HEK293T (cell line): ENCODE measurements around the gene CUX1.

Experiments
- CTCF ChIA-PET: fragments of 350-600 bp; formaldehyde crosslinking; extraction: SDS; loops from one replicate; lab custom pipeline; 2021; ENCODE audit warnings: antibody characterized with exemption, inconsistent platforms; lab: Yijun Ruan, JAX
- POLR2A ChIA-PET: fragments of 350-600 bp; formaldehyde crosslinking; extraction: SDS; loops from one replicate; lab custom pipeline; 2020; ENCODE audit warnings: antibody characterized with exemption, inconsistent platforms; lab: Yijun Ruan, JAX
- DNase-seq: peaks from one replicate; pipeline ENCODE4 v3.0.0; 2012; ENCODE audit warnings: mixed read lengths; ENCODE audit errors: extremely low spot score
- ARNT ChIP-seq: fragments of 450-650 bp; IDR thresholded peaks from 2 replicates; pipeline ENCODE4 v1.6.1; 2017; ENCODE audit warnings: mild to moderate bottlenecking
- BHLHE40 ChIP-seq: fragments of 450-650 bp; IDR thresholded peaks from 2 replicates; pipeline ENCODE4 v1.6.1; 2016; ENCODE audit warnings: mild to moderate bottlenecking, moderate library complexity, borderline replicate concordance
- CTBP1 ChIP-seq: fragments of 450-650 bp; IDR thresholded peaks from 2 replicates; pipeline ENCODE4 v1.6.1; 2016; ENCODE audit warnings: borderline replicate concordance
- ELF4 ChIP-seq: fragments of 450-650 bp; IDR thresholded peaks from 2 replicates; pipeline ENCODE4 v1.6.1; 2017; ENCODE audit warnings: antibody characterized with exemption
- FOXA1 ChIP-seq: fragments of 450-650 bp; IDR thresholded peaks from 2 replicates; pipeline ENCODE4 v1.6.1; 2016; ENCODE audit warnings: mild to moderate bottlenecking
- FOXK2 ChIP-seq: fragments of 450-650 bp; IDR thresholded peaks from 2 replicates; pipeline ENCODE4 v1.6.1; 2016; ENCODE audit warnings: mild to moderate bottlenecking
- FOXM1 ChIP-seq: fragments of 450-650 bp; IDR thresholded peaks from 2 replicates; pipeline ENCODE4 v1.6.1; 2017; ENCODE audit warnings: mild to moderate bottlenecking, borderline replicate concordance
- HDGF ChIP-seq: fragments of 450-650 bp; IDR thresholded peaks from 2 replicates; pipeline ENCODE4 v1.6.1; 2017; ENCODE audit warnings: antibody characterized with exemption, borderline replicate concordance
- L3MBTL2 ChIP-seq: fragments of 450-650 bp; conservative IDR thresholded peaks from 2 replicates; pipeline ENCODE4 v1.6.1; 2016; ENCODE audit warnings: mild to moderate bottlenecking
- LEF1 ChIP-seq: fragments of 450-650 bp; IDR thresholded peaks from 2 replicates; pipeline ENCODE4 v1.6.1; 2017; ENCODE audit warnings: mild to moderate bottlenecking, borderline replicate concordance
- NFRKB ChIP-seq: fragments of 450-650 bp; IDR thresholded peaks from 2 replicates; pipeline ENCODE4 v1.6.1; 2016; ENCODE audit warnings: mild to moderate bottlenecking, moderate library complexity
- PKNOX1 ChIP-seq: fragments of 450-650 bp; IDR thresholded peaks from 2 replicates; pipeline ENCODE4 v1.6.1; 2016
- SP1 ChIP-seq: fragments of 450-650 bp; IDR thresholded peaks from 2 replicates; pipeline ENCODE4 v1.6.1; 2017
- SUZ12 ChIP-seq: fragments of 450-650 bp; IDR thresholded peaks from 2 replicates; pipeline ENCODE4 v1.6.1; 2016; ENCODE audit warnings: mild to moderate bottlenecking
- TARDBP ChIP-seq: fragments of 450-650 bp; IDR thresholded peaks from 2 replicates; pipeline ENCODE4 v1.6.1; 2016
- ZNF384 ChIP-seq: fragments of 450-650 bp; IDR thresholded peaks from 2 replicates; pipeline ENCODE4 v1.6.1; 2016

CUX1 gene

GRCh38 chr7:101940151-101940550 is 122.7 kb downstream of the CUX1 start:
- no peak for DNase-seq
- ChIA-PET CTCF (no interaction called here), POLR2A (no interaction called here)
- TF ChIP-seq LEF1: no peak
- TF ChIP-seq L3MBTL2: no peak
- TF ChIP-seq PKNOX1: no peak
- no peak for TF ChIP-seq ELF4
- no peak for TF ChIP-seq BHLHE40
- TF ChIP-seq CTBP1: no peak
- TF ChIP-seq FOXK2: no peak
- no peak for TF ChIP-seq TARDBP
- no peak for TF ChIP-seq SP1
- TF ChIP-seq FOXM1: no peak
- TF ChIP-seq HDGF: no peak
- TF ChIP-seq NFRKB: no peak
- no peak for TF ChIP-seq ZNF384

GRCh38 chr7:101940830-101941229 is 123.4 kb downstream of the CUX1 start:
- CTCF ChIA-PET: no interaction called here
- no peak for TF ChIP-seq FOXK2
- POLR2A ChIA-PET: no interaction called here
- DNase-seq: no peak

- TF ChIP-seq ZNF384: no peak
- no peak for TF ChIP-seq SUZ12
- TF ChIP-seq FOXM1: no peak
- TF ChIP-seq FOXK2: no peak
- TF ChIP-seq ELF4: no peak
- CTCF ChIA-PET: no interaction called here
- POLR2A ChIA-PET: no interaction called here
- DNase-seq: no peak
Observed at GRCh38 chr7:101941481-101942383, 124.3 kb downstream of the CUX1 start.

GRCh38 chr7:101942603-101943210 is 125.3 kb downstream of the CUX1 start:
- TF ChIP-seq HDGF: no peak
- TF ChIP-seq TARDBP: no peak
- no peak for TF ChIP-seq SUZ12
- no peak for TF ChIP-seq PKNOX1
- no peak for TF ChIP-seq FOXM1
- no peak for TF ChIP-seq FOXA1
- no peak for TF ChIP-seq ARNT
- TF ChIP-seq L3MBTL2: no peak
- no peak for TF ChIP-seq ELF4
- TF ChIP-seq FOXK2: no peak
- TF ChIP-seq LEF1: no peak
- TF ChIP-seq SP1: no peak
- POLR2A ChIA-PET: no interaction called here
- DNase-seq: no peak
- CTCF ChIA-PET: no interaction called here

GRCh38 chr7:101943306-101943705 is 125.9 kb downstream of the CUX1 start:
- no peak for DNase-seq
- ChIA-PET POLR2A (no interaction called here), CTCF (no interaction called here)
- TF ChIP-seq LEF1 (no peak), L3MBTL2 (no peak), TARDBP (no peak), BHLHE40 (no peak), FOXA1 (no peak), NFRKB (no peak), PKNOX1 (no peak), SP1 (no peak)

- ChIA-PET CTCF (no interaction called here), POLR2A (no interaction called here)
- no peak for TF ChIP-seq SUZ12
- no peak for TF ChIP-seq SP1
- no peak for TF ChIP-seq ZNF384
- TF ChIP-seq NFRKB: no peak
- TF ChIP-seq FOXM1: no peak
- DNase-seq: no peak
Observed at GRCh38 chr7:101943889-101944600, 126.6 kb downstream of the CUX1 start.
